Prostate gland (tissue), 2 donors: ENCODE data around the gene FAP. TPM values are rescaled to one million over a fixed set of nuclear protein-coding genes. Genes with fewer than 3 reads are reported as not detected.

Experiments used
- DNase-seq: peaks from one replicate; pipeline ENCODE4 v3.0.0-alpha.2; 2019; ENCODE audit warnings: low spot score
- H3K27ac ChIP-seq, 2 donors: fragments of 200-600 bp; sonication (generic); 2 replicates each; pipeline ENCODE4 v1.5.1; 2017 to 2019
- H3K27me3 ChIP-seq: fragments of 200-600 bp; sonication (generic); replicated peaks from 2 replicates; pipeline ENCODE4 v1.5.1; 2019; ENCODE audit not compliant: insufficient read depth
- H3K36me3 ChIP-seq, 2 donors: fragments of 200-600 bp; sonication (generic); 1 replicate in 1 of 2; 2 replicates in 1 of 2; pipeline versions ENCODE4 v1.5.1 to v1.8.1; 2017 to 2019
- H3K4me1 ChIP-seq: fragments of 200-600 bp; sonication (generic); replicated peaks from 2 replicates; pipeline ENCODE4 v1.5.1; 2019
- H3K4me3 ChIP-seq, 2 donors: fragments of 200-600 bp; sonication (generic); 2 replicates each; pipeline ENCODE4 v1.5.1; 2017 to 2019
- H3K9me3 ChIP-seq: fragments of 200-600 bp; sonication (generic); 2 replicates; pipeline ENCODE4 v1.5.1; 2017
- POLR2A ChIP-seq: fragments of 450-650 bp; IDR thresholded peaks from one replicate; pipeline ENCODE4 v1.6.1; 2016; ENCODE audit warnings: antibody characterized with exemption, mild to moderate bottlenecking
- POLR2AphosphoS5 ChIP-seq: sonication (generic); formaldehyde crosslinking; IDR thresholded peaks from one replicate; pipeline ENCODE4 v1.6.1; 2017; ENCODE audit warnings: antibody characterized with exemption
- WGBS: methylation state at CpG from one replicate; pipeline ENCODE4 v1.1.5; 2018; 5-methylcytosine and 5-hydroxymethylcytosine counted together
- intact Hi-C: fragments of 100-400 bp; cut with DNase I; formaldehyde crosslinking; loops from one replicate; pipeline ENCODE4 v1.14.2; 2022
- total RNA-seq, 2 donors: library from RNA; depleted of rRNA; stranded (reverse); fragments of >200 nt; gene quantifications; one replicate each; pipeline ENCODE4 v1.1.0, GENCODE V29; 2016
- TF ChIP-seq, protein P1 (sequence below), 4 experiments: fragments of 200-600 bp in 2 of 4; fragments of 450-650 bp in 2 of 4; sonication (generic) in 2 of 4; IDR thresholded peaks; 1 replicate in 3 of 4; 2 replicates in 1 of 4; pipeline ENCODE4 v1.5.1; 2016 to 2019; ENCODE audit warnings: antibody characterized with exemption in 4 of 4, mild to moderate bottlenecking in 2 of 4, moderate library complexity in 2 of 4

The FAP gene
- total RNA-seq, 2 donors from 2014 or later: 2.0 TPM; not detected in 1

DNA sequence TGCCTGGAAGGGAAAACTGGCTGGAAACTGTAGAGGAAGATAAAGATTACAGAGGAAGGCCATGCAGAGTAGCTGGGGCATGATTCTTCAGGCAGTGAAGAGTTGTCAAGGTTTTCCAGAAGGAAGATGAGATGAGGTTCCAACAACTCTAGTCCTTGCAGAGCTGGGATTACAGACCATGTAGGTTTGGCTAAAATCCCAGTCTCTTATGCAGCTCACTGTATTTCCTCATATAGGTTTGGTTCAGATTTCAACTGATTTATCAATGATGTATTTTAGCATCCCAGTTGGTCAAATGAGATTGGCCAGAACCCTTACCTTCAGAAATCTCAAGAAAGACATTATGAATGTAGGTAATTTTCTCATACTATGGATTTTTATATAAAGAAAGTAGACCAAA is 16.4 kb downstream of the FAP start:
- Histone ChIP-seq H3K27ac (no peak overlapping the region), H3K4me1 (no peaks in the 10 kb centered on the region), H3K4me3 (no peak overlapping the region), H3K36me3 (no peaks in the 10 kb centered on the region), H3K9me3 (no peaks in the 10 kb centered on the region), H3K27me3 (no peaks in the 10 kb centered on the region)
- intact Hi-C loops: no loop called here
- TF ChIP-seq POLR2A: no peak
- no peak for TF ChIP-seq POLR2AphosphoS5
- TF ChIP-seq, protein P1, sequence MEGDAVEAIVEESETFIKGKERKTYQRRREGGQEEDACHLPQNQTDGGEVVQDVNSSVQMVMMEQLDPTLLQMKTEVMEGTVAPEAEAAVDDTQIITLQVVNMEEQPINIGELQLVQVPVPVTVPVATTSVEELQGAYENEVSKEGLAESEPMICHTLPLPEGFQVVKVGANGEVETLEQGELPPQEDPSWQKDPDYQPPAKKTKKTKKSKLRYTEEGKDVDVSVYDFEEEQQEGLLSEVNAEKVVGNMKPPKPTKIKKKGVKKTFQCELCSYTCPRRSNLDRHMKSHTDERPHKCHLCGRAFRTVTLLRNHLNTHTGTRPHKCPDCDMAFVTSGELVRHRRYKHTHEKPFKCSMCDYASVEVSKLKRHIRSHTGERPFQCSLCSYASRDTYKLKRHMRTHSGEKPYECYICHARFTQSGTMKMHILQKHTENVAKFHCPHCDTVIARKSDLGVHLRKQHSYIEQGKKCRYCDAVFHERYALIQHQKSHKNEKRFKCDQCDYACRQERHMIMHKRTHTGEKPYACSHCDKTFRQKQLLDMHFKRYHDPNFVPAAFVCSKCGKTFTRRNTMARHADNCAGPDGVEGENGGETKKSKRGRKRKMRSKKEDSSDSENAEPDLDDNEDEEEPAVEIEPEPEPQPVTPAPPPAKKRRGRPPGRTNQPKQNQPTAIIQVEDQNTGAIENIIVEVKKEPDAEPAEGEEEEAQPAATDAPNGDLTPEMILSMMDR (IDR thresholded peaks at IDR 0.05): no peak
- no peak for DNase-seq

- Histone ChIP-seq H3K9me3 (no peaks in the 10 kb centered on the region), H3K4me3 (no peak overlapping the region), H3K27ac (no peak overlapping the region), H3K36me3 (no peaks in the 10 kb centered on the region), H3K27me3 (no peaks in the 10 kb centered on the region), H3K4me1 (no peaks in the 10 kb centered on the region)
- intact Hi-C loops: loop anchor here (5.0 kb wide), 1 partner anchor 76 kb away; no protein-coding TSS in a partner anchor
- peak; percentile 20 for DNase-seq
- no peak for TF ChIP-seq POLR2AphosphoS5
- no peak for TF ChIP-seq POLR2A
- TF ChIP-seq, protein P1 (IDR thresholded peaks at IDR 0.05): peak; percentile 62 to 70 (median 62)
- WGBS: 50% methylated on average over 11 of the region's 11 CpGs
Observed at GRCh38 chr2:162221064-162221463, 22.2 kb downstream of the FAP start.

DNA sequence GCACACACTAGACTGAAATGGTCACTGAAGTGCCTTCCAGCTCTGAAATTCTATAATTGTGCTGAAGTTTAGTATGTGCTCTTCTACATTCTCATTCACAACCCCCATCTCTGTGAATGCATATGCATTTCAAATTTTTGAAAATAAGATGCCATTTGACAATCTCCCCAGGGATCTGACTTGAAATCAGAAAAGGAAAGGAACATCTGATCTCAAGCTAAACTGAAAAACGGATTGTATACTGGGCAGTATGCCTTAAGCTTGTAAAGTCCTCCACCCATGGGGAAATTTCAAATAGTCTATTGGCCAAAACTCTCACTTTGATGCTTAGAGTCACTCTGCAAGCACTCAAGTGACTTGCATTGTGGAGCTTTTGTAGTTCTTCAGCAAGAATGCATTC is 22.9 kb downstream of the FAP start:
- Histone ChIP-seq H3K4me1 (no peaks in the 10 kb centered on the region), H3K27ac (no peak overlapping the region), H3K27me3 (no peaks in the 10 kb centered on the region), H3K4me3 (no peak overlapping the region), H3K36me3 (no peaks in the 10 kb centered on the region), H3K9me3 (no peaks in the 10 kb centered on the region)
- DNase-seq: no peak
- 17% methylated on average over 1 of the region's 1 CpG for WGBS
- intact Hi-C loops: loop anchor here (5.0 kb wide), 1 partner anchor 77 kb away; no protein-coding TSS in a partner anchor
- TF ChIP-seq POLR2A (no peak), POLR2AphosphoS5 (no peak)
- TF ChIP-seq, protein P1 (IDR thresholded peaks at IDR 0.05): no peak

- 67% methylated on average over 4 of the region's 4 CpGs for WGBS
- no peak for DNase-seq
- H3K9me3 ChIP-seq: no peaks in the 10 kb centered on the region
- H3K4me1 ChIP-seq: no peaks in the 10 kb centered on the region
- H3K4me3 ChIP-seq: no peak overlapping the region
- intact Hi-C loops: no loop called here
- no peak overlapping the region for H3K27ac ChIP-seq
- TF ChIP-seq POLR2A: no peak
- TF ChIP-seq, protein P1 (IDR thresholded peaks at IDR 0.05): no peak
- TF ChIP-seq POLR2AphosphoS5: no peak
- no peaks in the 10 kb centered on the region for H3K27me3 ChIP-seq
- H3K36me3 ChIP-seq: no peaks in the 10 kb centered on the region
Observed at GRCh38 chr2:162219426-162219825, 23.8 kb downstream of the FAP start.

- DNase-seq: no peak
- intact Hi-C loops: no loop called here
- Histone ChIP-seq H3K27ac (no peak overlapping the region), H3K4me1 (no peaks in the 10 kb centered on the region), H3K9me3 (no peaks in the 10 kb centered on the region), H3K4me3 (no peak overlapping the region), H3K27me3 (no peaks in the 10 kb centered on the region), H3K36me3 (no peaks in the 10 kb centered on the region)
- 77% methylated on average over 1 of the region's 1 CpG for WGBS
- TF ChIP-seq, protein P1 (IDR thresholded peaks at IDR 0.05): no peak
- TF ChIP-seq POLR2A: no peak
- TF ChIP-seq POLR2AphosphoS5: no peak
Observed at GRCh38 chr2:162217598-162217997, 25.6 kb downstream of the FAP start.
